RPMI8226 (cell line): ENCODE data around the gene CD69.

Source experiments
- DNase-seq: peaks from one replicate; pipeline ENCODE4 v3.0.0-alpha.2; 2015

The CD69 gene

GRCh38 chr12:9779209-9779608 lies 18.5 kb upstream of the CD69 start:
- no peak for DNase-seq

- no peak for DNase-seq
Observed at GRCh38 chr12:9776781-9777180, 16.1 kb upstream of the CD69 start.

- no peak for DNase-seq
Observed at GRCh38 chr12:9773216-9773877, 12.6 kb upstream of the CD69 start.

- DNase-seq: no peak
Observed at GRCh38 chr12:9763025-9763424, 2.3 kb upstream of the CD69 start.

- DNase-seq: no peak
Observed at GRCh38 chr12:9762369-9762768, 1.7 kb upstream of the CD69 start.

GRCh38 chr12:9761419-9761781 lies 699 bp upstream of the CD69 start:
- no peak for DNase-seq

- DNase-seq: no peak
Observed at GRCh38 chr12:9760120-9760519, 581 bp downstream of the CD69 start.

GRCh38 chr12:9759694-9760093 lies 1.0 kb downstream of the CD69 start:
- DNase-seq: no peak

- DNase-seq: no peak
Observed at GRCh38 chr12:9758119-9758518, 2.6 kb downstream of the CD69 start.

- no peak for DNase-seq
Observed at GRCh38 chr12:9757433-9758025, 3.2 kb downstream of the CD69 start.

- no peak for DNase-seq
Observed at GRCh38 chr12:9756706-9757105, 4.0 kb downstream of the CD69 start.

GRCh38 chr12:9756170-9756569 lies 4.5 kb downstream of the CD69 start:
- no peak for DNase-seq

- DNase-seq: no peak
Observed at GRCh38 chr12:9755567-9755966, 5.1 kb downstream of the CD69 start.

GRCh38 chr12:9755035-9755434 lies 5.7 kb downstream of the CD69 start:
- DNase-seq: no peak

GRCh38 chr12:9754099-9754927 lies 6.4 kb downstream of the CD69 start:
- DNase-seq: no peak

- DNase-seq: no peak
Observed at GRCh38 chr12:9753498-9753897, 7.2 kb downstream of the CD69 start.

- no peak for DNase-seq
Observed at GRCh38 chr12:9753073-9753472, 7.6 kb downstream of the CD69 start.

- no peak for DNase-seq
Observed at GRCh38 chr12:9752145-9752933, 8.4 kb downstream of the CD69 start.

- peak; percentile 21 for DNase-seq
Observed at GRCh38 chr12:9751204-9752144, 9.2 kb downstream of the CD69 start.

GRCh38 chr12:9750276-9751203 lies 10.2 kb downstream of the CD69 start:
- peak; percentile 67 for DNase-seq

- DNase-seq: no peak
Observed at GRCh38 chr12:9749640-9750039, 11.1 kb downstream of the CD69 start.
